HG02938 (cell line): ENCODE results near the gene THRB.

Experiments
- ATAC-seq: cut with Tn5 transposase; IDR thresholded peaks from one replicate; pipeline ENCODE4 v1.9.1; 2021; ENCODE audit warnings: mild to moderate bottlenecking, moderate library complexity; ENCODE audit not compliant: unreplicated experiment

The THRB gene

GRCh38 chr3:24316887-24317383, 177.7 kb downstream of the THRB start:
- ATAC-seq: no peak

GRCh38 chr3:24315971-24316370, 178.7 kb downstream of the THRB start:
- no peak for ATAC-seq

GRCh38 chr3:24315356-24315755, 179.3 kb downstream of the THRB start:
- ATAC-seq: no peak

GRCh38 chr3:24311881-24312280, 182.8 kb downstream of the THRB start:
- ATAC-seq: no peak

GRCh38 chr3:24310887-24311286, 183.8 kb downstream of the THRB start:
- no peak for ATAC-seq

- no peak for ATAC-seq
Observed at GRCh38 chr3:24306518-24306917, 188.1 kb downstream of the THRB start.

GRCh38 chr3:24305795-24306467, 188.7 kb downstream of the THRB start:
- ATAC-seq: no peak

GRCh38 chr3:24303057-24303754, 191.4 kb downstream of the THRB start:
- no peak for ATAC-seq

GRCh38 chr3:24302396-24302795, 192.3 kb downstream of the THRB start:
- no peak for ATAC-seq

GRCh38 chr3:24300949-24301348, 193.7 kb downstream of the THRB start:
- no peak for ATAC-seq

GRCh38 chr3:24299806-24300626, 194.6 kb downstream of the THRB start:
- no peak for ATAC-seq

- ATAC-seq: no peak
Observed at GRCh38 chr3:24299246-24299805, 195.3 kb downstream of the THRB start.

- ATAC-seq: no peak
Observed at GRCh38 chr3:24296441-24297205, 198.0 kb downstream of the THRB start.

- ATAC-seq: no peak
Observed at GRCh38 chr3:24294150-24294549, 200.5 kb downstream of the THRB start.

GRCh38 chr3:24291646-24292045, 203.0 kb downstream of the THRB start:
- no peak for ATAC-seq

GRCh38 chr3:24290596-24290995, 204.1 kb downstream of the THRB start:
- ATAC-seq: no peak

GRCh38 chr3:24288496-24289236, 206.0 kb downstream of the THRB start:
- no peak for ATAC-seq

GRCh38 chr3:24287755-24288450, 206.7 kb downstream of the THRB start:
- ATAC-seq: no peak

GRCh38 chr3:24286405-24286804, 208.2 kb downstream of the THRB start:
- ATAC-seq: no peak
